Activated CD4-positive, alpha-beta T cell treated with anti-CD3 and anti-CD28 coated beads, Interleukin-2, amount 50 U/mL, for 4 hours (primary cell): ENCODE results near the gene FAAH.
"Not testable (repeated sequence)": the region's sequence is repeated elsewhere in the genome, so short reads cannot be mapped to it uniquely, and the experiment has no call there.

ENCODE experiments used
- DNase-seq, 2 experiments: peaks; one replicate each; pipeline ENCODE4 v3.0.0-alpha.2; 2020

FAAH gene

GRCh38 chr1:46394108-46394871 is at the start of gene FAAH:
Gene FAAH, plus strand, starts transcription at chr1:46394317. Its CDS starts 32 bp downstream, at chr1:46394349.
- peak in 1 of 2 experiments; percentile 27 for DNase-seq

GRCh38 chr1:46344481-46344880 is 49.6 kb upstream of the FAAH start:
- DNase-seq, result no peak

- DNase-seq, result no peak
Observed at GRCh38 chr1:46345281-46345680, 48.8 kb upstream of the FAAH start.

- no peak for DNase-seq
Observed at GRCh38 chr1:46352363-46352762, 41.8 kb upstream of the FAAH start.

- DNase-seq, result not testable (repeated sequence)
Observed at GRCh38 chr1:46355920-46356319, 38.2 kb upstream of the FAAH start.

GRCh38 chr1:46362158-46362557 is 32.0 kb upstream of the FAAH start:
- no peak for DNase-seq

GRCh38 chr1:46363121-46363520 is 31.0 kb upstream of the FAAH start:
- DNase-seq, result no peak

GRCh38 chr1:46364612-46365011 is 29.5 kb upstream of the FAAH start:
- no peak for DNase-seq

- DNase-seq, result not testable (repeated sequence)
Observed at GRCh38 chr1:46365796-46366195, 28.3 kb upstream of the FAAH start.

GRCh38 chr1:46367072-46367471 is 27.0 kb upstream of the FAAH start:
- DNase-seq, result no peak

GRCh38 chr1:46367701-46368100 is 26.4 kb upstream of the FAAH start:
- not testable (repeated sequence) for DNase-seq

- no peak for DNase-seq
Observed at GRCh38 chr1:46368791-46369190, 25.3 kb upstream of the FAAH start.

- no peak for DNase-seq
Observed at GRCh38 chr1:46369542-46370213, 24.4 kb upstream of the FAAH start.

GRCh38 chr1:46370214-46370633 is 23.9 kb upstream of the FAAH start:
- DNase-seq, result no peak

GRCh38 chr1:46372431-46372830 is 21.7 kb upstream of the FAAH start:
- DNase-seq, result no peak

- no peak for DNase-seq
Observed at GRCh38 chr1:46379996-46380395, 14.1 kb upstream of the FAAH start.

- DNase-seq, result no peak
Observed at GRCh38 chr1:46380508-46380907, 13.6 kb upstream of the FAAH start.

- no peak for DNase-seq
Observed at GRCh38 chr1:46393510-46393909, 607 bp upstream of the FAAH start.

- no peak for DNase-seq
Observed at GRCh38 chr1:46394872-46395465, 852 bp downstream of the FAAH start.

GRCh38 chr1:46396441-46397398 is 2.6 kb downstream of the FAAH start:
- DNase-seq, result no peak

- DNase-seq, result no peak
Observed at GRCh38 chr1:46399307-46399706, 5.2 kb downstream of the FAAH start.

- DNase-seq, result no peak
Observed at GRCh38 chr1:46400421-46400820, 6.3 kb downstream of the FAAH start.
